K562 (cell line): ENCODE data around the gene CASP9. TPM values are rescaled to one million over a fixed set of nuclear protein-coding genes. Genes with fewer than 3 reads are reported as not detected.

Experiments
- ARID3A ChIP-seq: IDR thresholded peaks from 2 replicates; pipeline ENCODE4 v1.6.1; 2012; ENCODE audit warnings: low read depth, low read length, improper control_type of control experiment, borderline replicate concordance
- BHLHE40 ChIP-seq: IDR thresholded peaks from 2 replicates; pipeline ENCODE4 v1.6.1; 2011; ENCODE audit warnings: low read length, improper control_type of control experiment
- ERF ChIP-seq: fragments of 450-650 bp; formaldehyde crosslinking; IDR thresholded peaks from 2 replicates; pipeline ENCODE4 v1.4.0; 2020; ENCODE audit warnings: mild to moderate bottlenecking, mixed read lengths
- ETV5 ChIP-seq: sonication (generic); formaldehyde crosslinking; IDR thresholded peaks from 2 replicates; pipeline ENCODE4 v1.4.0; 2020; ENCODE audit warnings: low read depth, mild to moderate bottlenecking, missing genetic modification reagents
- HDAC6 ChIP-seq: IDR thresholded peaks from 2 replicates; pipeline ENCODE4 v1.6.1; 2012; ENCODE audit warnings: low read depth, mild to moderate bottlenecking, control low read depth, inconsistent platforms, low read length, moderate library complexity
- ILF3 ChIP-seq: fragments of 450-650 bp; IDR thresholded peaks from 2 replicates; pipeline ENCODE4 v1.6.1; 2018; ENCODE audit warnings: antibody characterized with exemption, mild to moderate bottlenecking, moderate library complexity, borderline replicate concordance
- KDM1A ChIP-seq, 2 experiments: fragments of 450-650 bp; IDR thresholded peaks; 2 replicates each; pipeline ENCODE4 v1.6.1; 2016; ENCODE audit warnings: mild to moderate bottlenecking in 2 of 2
- MTA2 ChIP-seq: fragments of 450-650 bp; IDR thresholded peaks from 2 replicates; pipeline ENCODE4 v1.6.1; 2016; ENCODE audit warnings: low read depth
- PRMT5 ChIP-seq: sonication (generic); formaldehyde crosslinking; IDR thresholded peaks from 2 replicates; pipeline ENCODE4 v1.5.0; 2020; ENCODE audit warnings: missing genetic modification reagents
- PURB ChIP-seq: sonication (generic); formaldehyde crosslinking; IDR thresholded peaks from 2 replicates; pipeline ENCODE4 v1.9.0; 2021; ENCODE audit warnings: low read depth, mild to moderate bottlenecking, missing genetic modification reagents
- REST ChIP-seq, 2 experiments: fragments of 450-650 bp; formaldehyde crosslinking in 1 of 2; IDR thresholded peaks; 2 replicates each; pipeline versions ENCODE4 v1.4.0 to v1.6.1; 2014 to 2020; ENCODE audit warnings: mild to moderate bottlenecking in 2 of 2, borderline replicate concordance in 1 of 2, low read depth in 1 of 2
- SMAD1 ChIP-seq: fragments of 150-350 bp; IDR thresholded peaks from 2 replicates; pipeline ENCODE4 v1.6.1; 2014; ENCODE audit warnings: low read length, low read depth; ENCODE audit not compliant: partially characterized antibody
- SRSF3 ChIP-seq: fragments of 200-400 bp; formaldehyde crosslinking; IDR thresholded peaks from 2 replicates; pipeline ENCODE4 v1.6.1; 2016; ENCODE audit warnings: mild to moderate bottlenecking, low read length, moderate library complexity; ENCODE audit not compliant: insufficient read depth
- TAF1 ChIP-seq: IDR thresholded peaks from 2 replicates; pipeline ENCODE4 v1.6.1; 2011; ENCODE audit warnings: mild to moderate bottlenecking, low read length, moderate library complexity; ENCODE audit not compliant: insufficient read depth, control insufficient read depth, severe bottlenecking; ENCODE audit errors: extremely low read depth
- ZNF431 ChIP-seq: sonication (generic); formaldehyde crosslinking; IDR thresholded peaks from 2 replicates; pipeline ENCODE4 v1.8.0; 2022; ENCODE audit warnings: mild to moderate bottlenecking, missing genetic modification reagents
- ZNF644 ChIP-seq: fragments of 200-800 bp; sonication (Bioruptor generic); IDR thresholded peaks from 2 replicates; pipeline ENCODE4 v1.6.1; 2016; ENCODE audit warnings: low read depth, missing genetic modification characterization, missing compliant biosample characterization
- ZNF75A ChIP-seq: fragments of 450-650 bp; formaldehyde crosslinking; IDR thresholded peaks from 2 replicates; pipeline ENCODE4 v1.4.0; 2020; ENCODE audit warnings: mild to moderate bottlenecking
- polyA plus RNA-seq, 8 experiments: library from polyadenylated mRNA; depleted of rRNA in 4 of 8; stranded (reverse) in 5 of 8; unstranded in 3 of 8; fragments of >200 nt; fragmentation: Nextera tagmentation in 2 of 8; fragmentation: Illumina TruSeq in 1 of 8; extraction: Ambion mirVana in 2 of 8; extraction: Trizol in 1 of 8; gene quantifications; 2 replicates each; pipeline versions ENCODE4 v1.2.1 to v1.2.3, GENCODE V29; 2011 to 2014; ENCODE audit warnings: inconsistent platforms in 1 of 8, missing spikeins in 1 of 8
- total RNA-seq, 7 experiments: library from RNA; depleted of rRNA in 6 of 7; stranded (reverse); fragments of >200 nt in 6 of 7; fragmentation: Illumina TruSeq in 2 of 7; extraction: Trizol in 2 of 7; gene quantifications; 2 replicates each; pipeline versions ENCODE4 v1.2.1 to v1.2.3, GENCODE V29; 2011 to 2021; ENCODE audit warnings: low replicate concordance in 1 of 7

Gene CASP9
- total and polyA plus RNA-seq, 9 of the 15 experiments (the other 6 are each of a cell fraction or from before 2014, with no cell fraction given), result 10.8 to 54.1 (median 30.7) TPM

- TF ChIP-seq REST (IDR thresholded peaks at IDR 0.05; ENCODE audit: borderline replicate concordance), result no peak
- TF ChIP-seq REST (CRISPR knock-in tag; IDR thresholded peaks at IDR 0.05; ENCODE audit: low read depth), result no peak
- no peak for TF ChIP-seq ZNF644 (tag)
- TF ChIP-seq ETV5 (CRISPR knock-in tag), result no peak
- TF ChIP-seq PRMT5 (CRISPR knock-in tag), result no peak
- TF ChIP-seq ILF3, result no peak
- no peak for TF ChIP-seq ZNF431 (CRISPR knock-in tag)
- no peak for TF ChIP-seq ERF (CRISPR knock-in tag)
- TF ChIP-seq MTA2, result no peak
- no peak for TF ChIP-seq HDAC6
- TF ChIP-seq ZNF75A (CRISPR knock-in tag), result no peak
- TF ChIP-seq ARID3A, result no peak
- TF ChIP-seq BHLHE40, result 0 out of 2 replicates have a peak, but pooled peaks have one; percentile 31
- TF ChIP-seq SRSF3, result no peak
- no peak for TF ChIP-seq TAF1
- peak; percentile 56 to 61; a peak in 3 of 4 replicates for TF ChIP-seq KDM1A (IDR thresholded peaks at IDR 0.05)
- TF ChIP-seq PURB (CRISPR knock-in tag), result no peak
- no peak for TF ChIP-seq SMAD1
Measured at GRCh38 chr1:15542388-15543250, 18.6 kb upstream of the CASP9 start (continued).
